ENCODE measurements around the gene LTBP3. TPM values are rescaled to one million over a fixed set of nuclear protein-coding genes. Genes with fewer than 3 reads are reported as not detected.
A peak's percentile ranks its signal among the peaks of the same experiment; 100 is the strongest.
"Not testable (repeated sequence)": the region's sequence is repeated elsewhere in the genome, so short reads cannot be mapped to it uniquely, and the experiment has no call there.

LTBP3 gene
- total RNA-seq, 4 donors from 2014 or later = 18.5 to 56.6 (median 35.6) TPM

DNA sequence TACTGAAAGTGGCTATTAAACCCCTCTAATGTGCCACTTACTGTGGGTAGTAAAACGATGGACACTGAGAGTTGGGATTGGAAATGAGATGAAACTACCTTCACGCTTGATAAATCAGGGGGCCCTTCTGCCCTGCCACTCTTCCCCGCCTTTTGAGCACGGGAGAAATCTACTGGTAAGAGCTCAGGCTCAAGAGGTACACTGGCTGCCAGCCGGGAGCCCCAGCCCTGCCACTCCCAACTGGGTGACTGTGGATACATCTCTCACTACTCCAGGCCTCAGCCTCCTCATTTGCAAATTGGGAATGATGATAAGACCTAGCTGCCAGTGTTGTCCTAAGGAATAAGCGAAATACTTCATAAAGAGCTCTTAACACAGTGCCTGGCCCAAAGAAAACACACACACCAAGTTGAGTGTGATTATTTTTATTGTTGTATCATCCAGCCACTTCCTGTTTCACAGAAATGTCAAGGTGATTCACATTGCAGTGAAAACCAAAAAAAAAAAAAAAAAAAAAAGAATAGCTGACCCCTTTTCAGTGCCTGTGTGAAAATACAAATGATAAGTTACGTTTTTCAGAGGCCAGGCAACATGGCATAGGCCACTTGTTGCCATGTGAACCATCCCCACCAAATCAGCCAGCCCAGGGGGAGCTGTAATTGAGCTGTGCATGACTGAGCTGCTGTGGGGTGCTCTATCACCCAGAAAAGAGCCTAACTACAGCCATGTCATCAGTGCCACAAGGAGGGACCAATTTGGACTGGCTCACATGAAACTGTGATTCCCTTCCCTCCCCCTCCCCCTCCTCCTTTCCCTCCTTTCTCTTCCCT, 7.7 kb upstream of the LTBP3 start:
- in situ Hi-C loops (cut with MboI; ENCODE audit: low sequenced_read_pairs in 4 of 4) = no loop called here
- H3K9me3 ChIP-seq = no peaks in the 10 kb centered on the region
- no peak for TF ChIP-seq POLR2A (IDR thresholded peaks at IDR 0.05)
- TF ChIP-seq, protein P1, sequence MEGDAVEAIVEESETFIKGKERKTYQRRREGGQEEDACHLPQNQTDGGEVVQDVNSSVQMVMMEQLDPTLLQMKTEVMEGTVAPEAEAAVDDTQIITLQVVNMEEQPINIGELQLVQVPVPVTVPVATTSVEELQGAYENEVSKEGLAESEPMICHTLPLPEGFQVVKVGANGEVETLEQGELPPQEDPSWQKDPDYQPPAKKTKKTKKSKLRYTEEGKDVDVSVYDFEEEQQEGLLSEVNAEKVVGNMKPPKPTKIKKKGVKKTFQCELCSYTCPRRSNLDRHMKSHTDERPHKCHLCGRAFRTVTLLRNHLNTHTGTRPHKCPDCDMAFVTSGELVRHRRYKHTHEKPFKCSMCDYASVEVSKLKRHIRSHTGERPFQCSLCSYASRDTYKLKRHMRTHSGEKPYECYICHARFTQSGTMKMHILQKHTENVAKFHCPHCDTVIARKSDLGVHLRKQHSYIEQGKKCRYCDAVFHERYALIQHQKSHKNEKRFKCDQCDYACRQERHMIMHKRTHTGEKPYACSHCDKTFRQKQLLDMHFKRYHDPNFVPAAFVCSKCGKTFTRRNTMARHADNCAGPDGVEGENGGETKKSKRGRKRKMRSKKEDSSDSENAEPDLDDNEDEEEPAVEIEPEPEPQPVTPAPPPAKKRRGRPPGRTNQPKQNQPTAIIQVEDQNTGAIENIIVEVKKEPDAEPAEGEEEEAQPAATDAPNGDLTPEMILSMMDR (IDR thresholded peaks at IDR 0.05 in 4 of 5, conservative IDR thresholded peaks at IDR 0.05 in 1 of 5) = no peak
- H3K4me3 ChIP-seq = no peak overlapping the region
- no peaks in the 10 kb centered on the region for H3K27me3 ChIP-seq
- no peak for DNase-seq
- H3K4me1 ChIP-seq = peaks cover 36 to 40% of the 10 kb centered on the region in 2 donors
- peak overlapping the region; percentile 15 to 42 (median 32) for H3K27ac ChIP-seq
- intact Hi-C loops (cut with DNase I; ENCODE audit: low total_unique reads) = no loop called here
- ATAC-seq = no peak
- no peaks in the 10 kb centered on the region for H3K36me3 ChIP-seq

DNA sequence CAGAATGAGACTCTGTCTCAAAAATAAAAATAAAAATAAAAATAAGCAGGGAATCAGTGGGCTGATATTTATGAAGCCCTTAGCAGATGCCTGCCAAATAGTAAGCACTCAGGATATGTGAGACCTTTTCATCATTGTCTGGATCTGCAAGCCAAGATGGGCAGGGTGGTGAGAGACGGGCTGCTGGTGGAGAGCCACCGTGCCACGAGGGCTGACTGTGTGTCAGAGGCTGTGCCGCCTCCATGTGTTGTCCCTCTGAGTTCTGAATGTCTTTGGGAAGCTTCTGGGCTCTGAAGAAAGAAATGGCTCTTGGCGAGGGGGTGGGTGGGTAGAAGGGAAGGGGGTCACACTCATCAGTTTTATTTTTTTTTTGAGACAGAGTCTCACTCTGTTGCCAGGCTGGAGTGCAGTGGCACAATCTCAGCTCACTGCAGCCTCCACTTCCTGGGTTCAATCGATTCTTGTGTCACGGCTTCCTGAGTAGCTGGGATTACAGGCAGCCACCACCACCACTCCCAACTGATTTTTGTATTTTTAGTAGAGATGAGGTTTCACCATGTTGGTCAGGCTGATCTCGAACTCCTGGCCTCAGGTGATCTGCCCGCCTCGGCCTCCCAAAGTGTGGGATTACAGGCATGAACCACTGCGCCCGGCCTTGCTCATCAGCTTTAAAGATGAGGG, 6.9 kb upstream of the LTBP3 start:
- H3K27me3 ChIP-seq; in situ Hi-C loops (cut with MboI; ENCODE audit: low sequenced_read_pairs in 4 of 4); H3K4me3 ChIP-seq; H3K36me3 ChIP-seq; H3K9me3 ChIP-seq; ATAC-seq; intact Hi-C loops (cut with DNase I; ENCODE audit: low total_unique reads); DNase-seq: not testable (repeated sequence)
- H3K4me1 ChIP-seq = peaks cover 44 to 45% of the 10 kb centered on the region in 2 donors
- peak overlapping the region; percentile 25 to 42 (median 38) for H3K27ac ChIP-seq

DNA sequence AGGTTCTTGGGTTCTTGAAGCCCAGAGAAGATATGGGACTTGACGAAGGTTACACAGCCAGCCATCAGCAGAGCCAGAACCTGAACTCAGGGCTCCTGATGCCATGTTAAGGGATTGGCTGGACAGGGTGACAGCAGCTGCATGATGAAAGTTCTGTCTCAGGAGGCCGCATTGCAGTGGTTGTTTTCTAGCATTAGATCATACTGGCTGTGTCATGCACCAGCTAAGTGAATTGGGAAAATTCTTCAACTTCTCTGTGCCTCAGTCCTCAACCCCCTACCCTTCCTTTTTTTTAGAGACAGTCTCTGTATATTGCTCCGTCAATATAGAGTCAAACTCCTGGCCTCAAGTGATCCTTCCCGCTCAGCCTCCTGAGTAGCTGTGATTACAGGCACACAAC, 5.4 kb upstream of the LTBP3 start:
- TF ChIP-seq, protein P1 (IDR thresholded peaks at IDR 0.05 in 4 of 5, conservative IDR thresholded peaks at IDR 0.05 in 1 of 5) = no peak
- TF ChIP-seq POLR2A (IDR thresholded peaks at IDR 0.05) = no peak
- DNase-seq = no peak
- Histone ChIP-seq H3K36me3 (no peaks in the 10 kb centered on the region), H3K4me3 (no peak overlapping the region), H3K27ac (no peak overlapping the region), H3K27me3 (no peaks in the 10 kb centered on the region), H3K4me1 (peaks cover 45 to 48% of the 10 kb centered on the region in 2 donors), H3K9me3 (no peaks in the 10 kb centered on the region)
- intact Hi-C loops (cut with DNase I; ENCODE audit: low total_unique reads) = no loop called here
- no peak for ATAC-seq
- in situ Hi-C loops (cut with MboI; ENCODE audit: low sequenced_read_pairs in 4 of 4) = no loop called here

DNA sequence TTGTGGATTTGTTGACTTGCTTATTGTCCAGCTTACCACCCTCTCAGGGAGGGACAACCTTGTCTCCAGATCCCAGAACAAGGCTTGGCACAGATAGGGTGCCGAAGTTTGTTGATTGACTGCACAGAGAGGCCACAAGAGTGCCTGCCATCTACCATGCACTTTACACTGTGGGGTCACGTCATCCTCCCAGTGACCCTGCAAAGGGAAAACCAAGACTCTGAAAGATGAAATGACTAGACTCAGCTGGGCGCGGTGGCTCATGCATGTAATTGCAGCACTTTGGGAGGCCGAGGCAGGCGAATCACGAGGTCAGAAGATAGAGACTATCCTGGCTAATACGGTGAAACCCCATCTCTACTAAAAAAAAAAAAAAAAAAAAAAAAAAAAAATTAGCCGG, 4.6 kb upstream of the LTBP3 start:
- Histone ChIP-seq H3K4me1 (peaks cover 42 to 44% of the 10 kb centered on the region in 2 donors), H3K27me3 (no peaks in the 10 kb centered on the region), H3K36me3 (no peaks in the 10 kb centered on the region), H3K9me3 (no peaks in the 10 kb centered on the region), H3K4me3 (no peak overlapping the region), H3K27ac (peak overlapping the region in 3 of 4 donors; percentile 49 to 98 (median 96))
- intact Hi-C loops (cut with DNase I; ENCODE audit: low total_unique reads) = no loop called here
- no peak for TF ChIP-seq POLR2A (IDR thresholded peaks at IDR 0.05)
- TF ChIP-seq, protein P1 (IDR thresholded peaks at IDR 0.05 in 4 of 5, conservative IDR thresholded peaks at IDR 0.05 in 1 of 5) = no peak
- no peak for ATAC-seq
- in situ Hi-C loops (cut with MboI; ENCODE audit: low sequenced_read_pairs in 4 of 4) = no loop called here
- no peak for DNase-seq

DNA sequence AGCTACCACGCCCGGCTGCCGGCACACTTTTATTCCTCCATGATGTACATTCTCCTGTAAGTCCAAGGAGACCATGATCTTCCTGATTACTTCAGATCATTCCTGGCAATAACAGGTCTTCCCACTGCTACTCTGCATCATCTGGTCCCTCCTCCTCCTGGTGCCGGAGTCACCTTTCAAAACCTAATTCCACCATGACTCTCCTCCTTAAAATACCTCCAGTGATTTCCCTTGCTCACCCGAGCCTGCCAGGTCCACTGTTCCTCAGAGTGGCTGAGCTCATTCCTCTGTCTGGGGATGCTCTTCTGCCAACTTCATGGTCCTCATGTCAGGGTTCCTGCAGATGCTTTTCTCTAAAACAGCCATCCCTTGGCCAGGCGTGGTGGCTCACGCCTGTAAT, 3.9 kb upstream of the LTBP3 start:
- no peak for TF ChIP-seq POLR2A (IDR thresholded peaks at IDR 0.05)
- intact Hi-C loops (cut with DNase I; ENCODE audit: low total_unique reads) = no loop called here

More for the DNA sequence above, 3.9 kb upstream of the LTBP3 start:
- in situ Hi-C loops (cut with MboI; ENCODE audit: low sequenced_read_pairs in 4 of 4) = no loop called here
- H3K36me3 ChIP-seq = no peaks in the 10 kb centered on the region
- H3K4me1 ChIP-seq = peaks cover 44% of the 10 kb centered on the region in 2 donors
- no peaks in the 10 kb centered on the region for H3K9me3 ChIP-seq
- peak overlapping the region; percentile 49 to 98 (median 84) for H3K27ac ChIP-seq
- no peak overlapping the region for H3K4me3 ChIP-seq
- peak in 1 of 2 donors; percentile 70 for DNase-seq
- ATAC-seq = peak; percentile 36 to 43
- no peaks in the 10 kb centered on the region for H3K27me3 ChIP-seq

Measured in gastrocnemius medialis (tissue), 4 donors.